Neuronal stem cell (in vitro differentiated cells): ENCODE data around the gene GRAMD2B.
A peak's percentile ranks its signal among the peaks of the same experiment; 100 is the strongest.

Experiments used
- DNase-seq: peaks from one replicate; pipeline ENCODE4 v3.0.0-alpha.2; 2013; ENCODE audit warnings: low spot score
- H2AFZ ChIP-seq: one replicate; pipeline ENCODE4 v1.6.1; 2013; ENCODE audit warnings: mild to moderate bottlenecking, low read length, inconsistent platforms
- H2AK5ac ChIP-seq: 2 replicates; pipeline ENCODE4 v1.6.1; 2013; ENCODE audit warnings: low read depth, mild to moderate bottlenecking, inconsistent platforms, low read length, moderate library complexity, mixed read lengths
- H2BK120ac ChIP-seq: 2 replicates; pipeline ENCODE4 v1.6.1; 2013; ENCODE audit warnings: low read depth, mild to moderate bottlenecking, inconsistent platforms, low read length, moderate library complexity, mixed read lengths
- H2BK12ac ChIP-seq: one replicate; pipeline ENCODE4 v1.6.1; 2013; ENCODE audit warnings: low read length, inconsistent platforms
- H2BK15ac ChIP-seq: 2 replicates; pipeline ENCODE4 v1.6.1; 2013; ENCODE audit warnings: mild to moderate bottlenecking, low read length, inconsistent platforms, mixed read lengths
- H2BK5ac ChIP-seq: one replicate; pipeline ENCODE4 v1.6.1; 2013; ENCODE audit warnings: inconsistent platforms, mild to moderate bottlenecking, low read length, moderate library complexity
- H3K14ac ChIP-seq: one replicate; pipeline ENCODE4 v1.6.1; 2013; ENCODE audit warnings: low read length, inconsistent platforms
- H3K18ac ChIP-seq: 2 replicates; pipeline ENCODE4 v1.6.1; 2013; ENCODE audit warnings: low read length, inconsistent platforms
- H3K23ac ChIP-seq: 2 replicates; pipeline ENCODE4 v1.6.1; 2013; ENCODE audit warnings: low read depth, mild to moderate bottlenecking, mixed read lengths, low read length, inconsistent platforms; ENCODE audit not compliant: poor library complexity
- H3K27ac ChIP-seq: replicated peaks from 3 replicates; pipeline ENCODE4 v1.5.1; 2013; ENCODE audit warnings: low read length, inconsistent platforms
- H3K27me3 ChIP-seq, 3 experiments: 2 replicates each; pipeline ENCODE4 v1.6.1; 2013; ENCODE audit warnings: low read length in 3 of 3, mild to moderate bottlenecking in 2 of 3, inconsistent platforms in 1 of 3, low read depth in 1 of 3, mixed read lengths in 1 of 3, moderate library complexity in 1 of 3; ENCODE audit not compliant: control insufficient read depth in 3 of 3, insufficient read depth in 3 of 3
- H3K36me3 ChIP-seq, 2 donors: replicated peaks in 1 of 2; 2 replicates each; pipeline ENCODE4 v1.6.1; 2013; ENCODE audit warnings: low read length in 2 of 2; ENCODE audit not compliant: control insufficient read depth in 2 of 2, insufficient read depth in 2 of 2
- H3K4ac ChIP-seq: 2 replicates; pipeline ENCODE4 v1.6.1; 2013; ENCODE audit warnings: inconsistent platforms, mild to moderate bottlenecking, low read length, moderate library complexity
- H3K4me1 ChIP-seq, 2 donors: 1 replicate in 1 of 2; 2 replicates in 1 of 2; pipeline ENCODE4 v1.6.1; 2013; ENCODE audit warnings: low read length in 2 of 2, low read depth in 1 of 2; ENCODE audit not compliant: control insufficient read depth in 2 of 2, insufficient read depth in 1 of 2
- H3K4me2 ChIP-seq: one replicate; pipeline ENCODE4 v1.6.1; 2013; ENCODE audit warnings: mild to moderate bottlenecking, low read length, inconsistent platforms; ENCODE audit not compliant: insufficient read depth, poor library complexity, severe bottlenecking
- H3K4me3 ChIP-seq, 2 donors: 2 replicates each; pipeline ENCODE4 v1.5.1; 2013; ENCODE audit warnings: low read length in 2 of 2, mild to moderate bottlenecking in 2 of 2, inconsistent platforms in 1 of 2, moderate library complexity in 1 of 2
- H3K79me1 ChIP-seq: one replicate; pipeline ENCODE4 v1.6.1; 2013; ENCODE audit warnings: low read depth, mild to moderate bottlenecking, inconsistent platforms, low read length, moderate library complexity
- H3K9ac ChIP-seq: one replicate; pipeline ENCODE4 v1.6.1; 2013; ENCODE audit warnings: mild to moderate bottlenecking, low read depth, low read length, inconsistent platforms; ENCODE audit not compliant: poor library complexity
- H3K9me3 ChIP-seq, 2 donors: replicated peaks in 1 of 2; 2 replicates each; pipeline versions ENCODE3 to v1.6.1; 2013; ENCODE audit warnings: low read length in 2 of 2, mild to moderate bottlenecking in 2 of 2, inconsistent platforms in 1 of 2, low read depth in 1 of 2, mixed read lengths in 1 of 2, moderate library complexity in 1 of 2; ENCODE audit not compliant: control insufficient read depth in 2 of 2, insufficient read depth in 1 of 2
- H4K8ac ChIP-seq: one replicate; pipeline ENCODE4 v1.6.1; 2013; ENCODE audit warnings: low read depth, mild to moderate bottlenecking, inconsistent platforms, low read length, moderate library complexity
- H4K91ac ChIP-seq: one replicate; pipeline ENCODE4 v1.6.1; 2013; ENCODE audit warnings: low read length, low read depth, mild to moderate bottlenecking, inconsistent platforms; ENCODE audit not compliant: poor library complexity
- WGBS, 2 donors: extraction: QIAGEN DNeasy Blood & Tissue Kit; methylation state at CpG; one replicate each; pipeline ENCODE4 v1.1.7; 2013; ENCODE audit warnings: missing lambda C conversion rate in 2 of 2, mixed read lengths in 1 of 2; ENCODE audit not compliant: insufficient read length in 2 of 2, insufficient replicate concordance in 1 of 2; ENCODE audit errors: extremely low coverage in 2 of 2; 5-methylcytosine and 5-hydroxymethylcytosine counted together

GRAMD2B gene

DNA sequence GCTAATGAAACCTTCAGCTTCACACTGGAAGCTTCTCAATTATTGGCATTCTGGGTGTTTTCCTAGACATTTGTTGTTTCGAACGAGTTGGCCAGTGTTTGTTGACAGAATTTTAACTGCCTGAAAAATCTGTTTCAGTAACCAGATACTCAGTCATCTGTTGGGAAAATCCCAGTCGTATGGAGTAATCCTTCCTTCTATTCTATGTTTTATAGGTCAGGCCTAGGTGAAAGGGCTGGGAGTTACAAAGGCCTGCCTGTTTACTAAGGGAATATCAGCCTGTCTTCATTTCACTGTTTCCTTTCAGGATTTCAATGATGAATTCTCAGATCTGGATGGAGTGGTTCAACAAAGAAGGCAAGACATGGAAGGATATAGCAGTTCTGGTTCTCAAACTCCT is 59.9 kb downstream of the GRAMD2B start:
- Histone ChIP-seq H3K27ac (no peak overlapping the region), H3K14ac (no peak overlapping the region)
- WGBS, 2 donors = no CpG with 5 or more reads among the region's 3 CpGs

DNA sequence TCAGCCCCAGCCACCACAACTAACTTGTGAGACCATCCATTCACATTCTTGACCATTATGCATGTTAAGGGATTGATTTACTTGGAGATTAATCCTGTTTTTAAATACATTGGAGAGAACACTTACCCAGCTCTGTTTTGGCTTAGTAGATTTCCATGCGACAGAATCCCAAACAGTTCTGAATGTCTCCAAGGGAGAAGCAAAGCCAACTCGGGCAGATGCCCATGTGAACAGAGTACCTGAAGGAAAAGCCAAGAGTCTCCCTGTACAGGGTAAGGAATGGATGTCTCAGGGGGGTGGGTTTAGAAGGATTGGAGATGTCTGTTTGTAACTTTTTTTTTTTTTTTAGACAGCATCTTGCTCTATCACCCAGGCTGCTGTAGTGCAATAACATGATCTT is 61.0 kb downstream of the GRAMD2B start:
- no peak overlapping the region for H2BK120ac ChIP-seq
- no peak overlapping the region for H3K4me2 ChIP-seq
- no peaks in the 10 kb centered on the region for H3K79me1 ChIP-seq
- no peak overlapping the region for H2BK15ac ChIP-seq
- no peak overlapping the region for H3K4me3 ChIP-seq
- H3K4ac ChIP-seq = no peak overlapping the region
- no peak overlapping the region for H3K14ac ChIP-seq
- no peak overlapping the region for H3K23ac ChIP-seq
- no peak overlapping the region for H4K91ac ChIP-seq
- H3K18ac ChIP-seq = no peak overlapping the region
- H3K27me3 ChIP-seq = no peaks in the 10 kb centered on the region
- peaks cover 3 to 9% of the 10 kb centered on the region in 2 donors for H3K4me1 ChIP-seq
- H2BK5ac ChIP-seq = no peak overlapping the region
- no peak for DNase-seq
- no peaks in the 10 kb centered on the region for H3K9me3 ChIP-seq
- no peak overlapping the region for H2AK5ac ChIP-seq
- peaks cover 0 to 3% of the 10 kb centered on the region in 2 donors for H3K36me3 ChIP-seq
- no peak overlapping the region for H3K27ac ChIP-seq
- H3K9ac ChIP-seq = no peak overlapping the region
- H2AFZ ChIP-seq = no peak overlapping the region
- no CpG with 5 or more reads among the region's 2 CpGs for WGBS, 2 donors
- no peak overlapping the region for H2BK12ac ChIP-seq
- no peak overlapping the region for H4K8ac ChIP-seq

More for the DNA sequence above, 59.9 kb downstream of the GRAMD2B start:
- no peak overlapping the region for H2BK120ac ChIP-seq
- H2AFZ ChIP-seq = peak overlapping the region; percentile 11
- H2BK12ac ChIP-seq = no peak overlapping the region
- no peaks in the 10 kb centered on the region for H3K27me3 ChIP-seq
- no peak overlapping the region for H4K8ac ChIP-seq
- peaks cover 0 to 3% of the 10 kb centered on the region in 2 donors for H3K36me3 ChIP-seq
- H3K9ac ChIP-seq = no peak overlapping the region
- H3K4ac ChIP-seq = no peak overlapping the region
- H3K4me3 ChIP-seq = no peak overlapping the region
- no peak overlapping the region for H2AK5ac ChIP-seq
- H2BK5ac ChIP-seq = no peak overlapping the region
- H4K91ac ChIP-seq = no peak overlapping the region
- H3K23ac ChIP-seq = no peak overlapping the region
- H3K9me3 ChIP-seq = no peaks in the 10 kb centered on the region
- no peak overlapping the region for H3K4me2 ChIP-seq
- no peak for DNase-seq
- no peaks in the 10 kb centered on the region for H3K79me1 ChIP-seq
- H3K18ac ChIP-seq = no peak overlapping the region
- H2BK15ac ChIP-seq = no peak overlapping the region
- no peaks in the 10 kb centered on the region for H3K4me1 ChIP-seq

- Histone ChIP-seq H2BK12ac (no peak overlapping the region), H3K9me3 (no peaks in the 10 kb centered on the region), H3K14ac (no peak overlapping the region), H2BK5ac (no peak overlapping the region), H2BK120ac (no peak overlapping the region), H3K23ac (no peak overlapping the region), H3K27ac (no peak overlapping the region), H3K36me3 (peaks cover 0 to 3% of the 10 kb centered on the region in 2 donors), H4K8ac (no peak overlapping the region), H3K4me1 (peaks cover 14 to 28% of the 10 kb centered on the region in 2 donors), H3K4me2 (no peak overlapping the region), H3K4ac (no peak overlapping the region), H3K9ac (no peak overlapping the region), H2AK5ac (no peak overlapping the region), H3K27me3 (no peaks in the 10 kb centered on the region), H3K79me1 (no peaks in the 10 kb centered on the region), H4K91ac (no peak overlapping the region), H3K4me3 (no peak overlapping the region), H2BK15ac (no peak overlapping the region), H2AFZ (no peak overlapping the region), H3K18ac (no peak overlapping the region)
- no peak for DNase-seq
- no CpG with 5 or more reads among the region's 3 CpGs for WGBS, 2 donors
These were observed 63.1 kb downstream of the GRAMD2B start for GRCh38 chr5:126486332-126486731.

- H3K79me1 ChIP-seq = no peaks in the 10 kb centered on the region
These were observed 64.4 kb downstream of the GRAMD2B start for GRCh38 chr5:126487596-126487995.

More at GRCh38 chr5:126487596-126487995, 64.4 kb downstream of the GRAMD2B start:
- no peak overlapping the region for H2BK12ac ChIP-seq
- H4K91ac ChIP-seq = no peak overlapping the region
- H2BK5ac ChIP-seq = no peak overlapping the region
- no peak overlapping the region for H3K23ac ChIP-seq
- no peak overlapping the region for H4K8ac ChIP-seq
- H3K36me3 ChIP-seq = peaks cover 0 to 3% of the 10 kb centered on the region in 2 donors
- DNase-seq = no peak
- no peak overlapping the region for H2AK5ac ChIP-seq
- peaks cover 14 to 30% of the 10 kb centered on the region in 2 donors for H3K4me1 ChIP-seq
- H3K14ac ChIP-seq = no peak overlapping the region
- no peak overlapping the region for H2AFZ ChIP-seq
- H3K9ac ChIP-seq = no peak overlapping the region
- H3K27ac ChIP-seq = no peak overlapping the region
- no peaks in the 10 kb centered on the region for H3K9me3 ChIP-seq
- H3K18ac ChIP-seq = no peak overlapping the region
- H3K4me3 ChIP-seq = no peak overlapping the region
- no peak overlapping the region for H3K4ac ChIP-seq
- no peak overlapping the region for H2BK15ac ChIP-seq
- no peak overlapping the region for H3K4me2 ChIP-seq
- no peak overlapping the region for H2BK120ac ChIP-seq
- H3K27me3 ChIP-seq = no peaks in the 10 kb centered on the region
